ENCODE measurements around the gene KLHL25. TPM values are rescaled to one million over a fixed set of nuclear protein-coding genes. Genes with fewer than 3 reads are reported as not detected.
A peak's percentile ranks its signal among the peaks of the same experiment; 100 is the strongest.

The KLHL25 gene
- total and polyA plus RNA-seq, 2 experiments from 2014 or later = 10.9 to 18.0 TPM

DNA sequence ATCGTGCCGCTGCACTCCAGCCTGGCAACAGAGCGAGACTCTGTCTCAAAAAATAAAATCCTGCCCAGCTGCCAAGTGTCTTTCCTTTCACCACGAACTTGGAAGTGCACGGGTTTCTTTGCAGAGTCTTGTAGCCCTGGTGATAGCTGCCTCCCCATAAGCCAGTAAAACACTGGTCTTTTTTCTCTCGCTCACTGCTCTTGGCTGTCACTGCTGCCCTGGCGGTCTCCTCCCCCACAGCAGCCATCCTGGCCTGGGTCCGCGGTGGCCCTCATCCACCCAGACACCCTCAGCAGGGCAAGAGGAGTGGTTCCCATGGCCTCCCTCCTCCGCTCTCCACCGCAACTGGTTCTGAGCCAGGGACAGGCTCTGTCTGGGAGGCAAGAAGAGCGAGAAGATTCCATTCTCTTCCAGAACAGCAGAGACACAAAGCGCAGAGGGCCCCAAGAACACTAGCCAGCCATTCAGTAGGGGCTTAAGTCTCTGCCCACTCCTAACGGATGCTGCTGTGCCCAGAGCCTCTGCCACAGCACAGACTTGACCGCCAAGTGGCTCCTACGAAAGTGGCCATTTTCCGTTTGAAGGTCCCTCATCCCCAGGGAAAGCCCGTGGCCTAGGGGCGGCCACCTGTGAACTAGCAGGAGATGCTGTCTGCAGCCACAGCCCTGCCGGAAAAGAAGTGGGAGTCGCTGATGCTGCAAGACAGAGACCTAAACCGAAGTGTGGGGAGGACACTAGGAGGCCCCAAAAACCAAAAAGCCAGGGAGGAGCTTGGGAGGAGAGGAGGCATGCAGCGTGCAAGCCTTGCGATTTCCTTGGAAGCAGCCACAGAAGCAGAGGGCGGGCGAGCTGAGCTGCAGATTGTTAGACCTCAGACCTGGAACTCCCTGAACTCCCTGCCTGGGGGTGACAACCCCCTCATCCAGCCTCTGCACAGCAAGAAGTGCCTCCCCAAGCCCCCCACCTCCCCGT is 44.1 kb downstream of the KLHL25 start:
- no peaks in the 10 kb centered on the region for H3K9me3 ChIP-seq (ENCODE audit: low read depth)
- no peak overlapping the region for H3K4me3 ChIP-seq
- peaks cover 5% of the 10 kb centered on the region for H3K4me1 ChIP-seq (ENCODE audit: low read depth)
- peaks cover 17% of the 10 kb centered on the region for H3K36me3 ChIP-seq
- H3K27ac ChIP-seq = peak overlapping the region; percentile 57
- no peak for TF ChIP-seq CTCF (IDR thresholded peaks at IDR 0.05; ENCODE audit: low read depth, low read length)
- no peaks in the 10 kb centered on the region for H3K27me3 ChIP-seq
- DNase-seq (ENCODE audit: low read depth in 1 of 2, low spot score in 1 of 2) = peak in 1 of 2 donors; percentile 92

DNA sequence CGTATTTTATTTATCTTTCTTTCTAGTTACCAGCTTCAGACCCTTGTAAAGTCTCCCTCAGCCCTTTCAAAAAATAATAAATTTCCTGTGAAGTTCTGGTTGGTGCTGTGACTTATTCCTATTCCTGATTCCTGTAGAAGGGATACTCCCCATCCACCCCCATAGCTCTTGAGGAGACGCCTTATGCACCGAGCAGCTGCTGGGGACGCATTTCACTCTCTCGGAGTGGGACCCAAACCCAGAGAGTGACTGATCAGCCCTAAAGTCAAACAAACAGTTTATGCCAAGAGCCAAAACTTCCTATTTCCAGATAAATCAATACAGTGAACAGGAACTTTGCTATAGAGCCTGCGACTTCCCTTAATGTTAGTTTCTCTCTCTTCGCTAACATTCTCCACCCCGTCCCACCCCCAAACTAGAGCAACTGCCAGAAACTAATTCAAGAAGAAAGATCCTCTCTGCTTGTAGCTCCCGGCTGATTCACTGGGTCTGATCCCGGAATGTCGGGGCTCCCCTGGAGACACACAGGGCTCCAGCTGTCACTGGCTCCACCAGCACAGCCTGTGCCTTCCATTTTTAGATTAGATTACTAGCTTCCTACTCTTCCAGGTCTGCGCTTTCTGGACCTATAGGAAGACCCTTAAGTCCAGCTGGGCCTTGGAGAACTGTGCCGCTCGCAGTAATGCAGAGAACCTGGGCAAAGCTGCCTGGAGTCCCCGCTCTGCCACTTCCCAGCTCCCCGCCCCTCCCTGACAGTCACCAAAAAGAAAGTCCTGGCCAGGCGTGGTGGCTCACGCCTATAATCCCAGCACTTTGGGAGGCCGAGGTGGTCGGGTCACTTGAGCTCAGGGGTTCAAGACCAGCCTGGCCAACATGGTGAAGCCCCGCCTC is 45.2 kb downstream of the KLHL25 start:
- peaks cover 5% of the 10 kb centered on the region for H3K4me1 ChIP-seq (ENCODE audit: low read depth)
- no peak for TF ChIP-seq CTCF (IDR thresholded peaks at IDR 0.05; ENCODE audit: low read depth, low read length)
- no peak overlapping the region for H3K4me3 ChIP-seq
- peaks cover 28% of the 10 kb centered on the region for H3K36me3 ChIP-seq
- H3K9me3 ChIP-seq (ENCODE audit: low read depth) = no peaks in the 10 kb centered on the region
- peak overlapping the region; percentile 21 for H3K27ac ChIP-seq
- peak in 1 of 2 donors; percentile 60 for DNase-seq (ENCODE audit: low read depth in 1 of 2, low spot score in 1 of 2)
- no peaks in the 10 kb centered on the region for H3K27me3 ChIP-seq

DNA sequence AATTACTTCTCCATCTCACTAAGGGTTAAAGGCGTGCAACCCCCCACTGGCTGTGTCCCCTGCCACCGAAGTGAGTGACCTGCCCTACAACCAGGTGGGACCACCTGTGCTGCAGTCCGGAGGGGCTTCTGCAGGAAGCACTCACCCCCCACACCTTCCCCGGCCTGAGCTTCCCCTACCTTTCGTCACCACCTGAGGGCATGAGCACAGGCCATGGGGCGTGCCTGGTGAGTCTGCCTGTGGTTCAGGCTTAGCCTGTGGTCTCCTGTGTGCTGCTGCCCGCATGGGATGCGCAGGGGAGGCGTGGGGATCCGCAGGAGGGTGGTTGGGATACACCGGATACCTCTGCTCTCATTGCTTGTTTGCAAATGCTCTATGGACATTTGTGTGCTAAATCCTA is 46.0 kb downstream of the KLHL25 start:
- peaks cover 35% of the 10 kb centered on the region for H3K36me3 ChIP-seq
- no peak overlapping the region for H3K4me3 ChIP-seq
- DNase-seq (ENCODE audit: low read depth in 1 of 2, low spot score in 1 of 2) = no peak
- H3K27me3 ChIP-seq = no peaks in the 10 kb centered on the region
- no peaks in the 10 kb centered on the region for H3K9me3 ChIP-seq (ENCODE audit: low read depth)
- peaks cover 5% of the 10 kb centered on the region for H3K4me1 ChIP-seq (ENCODE audit: low read depth)
- no peak for TF ChIP-seq CTCF (IDR thresholded peaks at IDR 0.05; ENCODE audit: low read depth, low read length)
- no peak overlapping the region for H3K27ac ChIP-seq

- no peaks in the 10 kb centered on the region for H3K9me3 ChIP-seq (ENCODE audit: low read depth)
- no peak overlapping the region for H3K4me3 ChIP-seq
- TF ChIP-seq CTCF (IDR thresholded peaks at IDR 0.05; ENCODE audit: low read depth, low read length) = no peak
- H3K27ac ChIP-seq = no peak overlapping the region
- H3K36me3 ChIP-seq = peaks cover 39% of the 10 kb centered on the region
- H3K27me3 ChIP-seq = no peaks in the 10 kb centered on the region
- no peak for DNase-seq (ENCODE audit: low read depth in 1 of 2, low spot score in 1 of 2)
- H3K4me1 ChIP-seq (ENCODE audit: low read depth) = peaks cover 5% of the 10 kb centered on the region
These were observed 46.5 kb downstream of the KLHL25 start for GRCh38 chr15:85748176-85748575.

- Histone ChIP-seq H3K27ac (no peak overlapping the region), H3K9me3 (ENCODE audit: low read depth) (no peaks in the 10 kb centered on the region), H3K36me3 (peaks cover 39% of the 10 kb centered on the region), H3K4me1 (ENCODE audit: low read depth) (peaks cover 2% of the 10 kb centered on the region), H3K4me3 (no peak overlapping the region), H3K27me3 (no peaks in the 10 kb centered on the region)
- no peak for DNase-seq (ENCODE audit: low read depth in 1 of 2, low spot score in 1 of 2)
- no peak for TF ChIP-seq CTCF (IDR thresholded peaks at IDR 0.05; ENCODE audit: low read depth, low read length)
These were observed 48.1 kb downstream of the KLHL25 start for GRCh38 chr15:85746641-85747040.

All from cardiac muscle cell (in vitro differentiated cells and primary cell).